T-cell (primary cell): Measurements from ENCODE around the gene SLC7A8. TPM values are rescaled to one million over a fixed set of nuclear protein-coding genes. Genes with fewer than 3 reads are reported as not detected.

Experiments
- ATAC-seq, 4 experiments: fragments of 200-7000 bp in 3 of 4; fragments of 150-1000 bp in 1 of 4; cut with Tn5 transposase; replicated peaks in 1 of 4; 1 replicate in 3 of 4; 2 replicates in 1 of 4; pipeline ENCODE4 v1.10.0; 2021; ENCODE audit warnings: moderate library complexity in 3 of 4, mild to moderate bottlenecking in 2 of 4, moderate number of reproducible peaks in 1 of 4
- CTCF ChIA-PET, 2 donors: fragments of 300-600 bp; sonication (Branson Sonifier 250); formaldehyde crosslinking; loops; one replicate each; lab custom pipeline; 2022; ENCODE audit warnings: antibody characterized with exemption in 2 of 2; lab: Charles Lee
- POLR2A ChIA-PET, 2 donors: fragments of 300-600 bp; sonication (Branson Sonifier 250); formaldehyde crosslinking; loops; one replicate each; lab custom pipeline; 2022; ENCODE audit warnings: antibody characterized with exemption in 2 of 2; lab: Charles Lee
- DNase-seq, 35 experiments: peaks; one replicate each; pipeline versions ENCODE4 v3.0.0 to v3.0.0-alpha.2; 2013 to 2023
- H3K27ac ChIP-seq: one replicate; pipeline ENCODE4 v1.5.1; 2013; ENCODE audit warnings: low read length
- H3K27me3 ChIP-seq, 2 experiments: replicated peaks in 1 of 2; 1 replicate in 1 of 2; 2 replicates in 1 of 2; pipeline versions ENCODE4 v1.6.1 to v1.7.0; 2013; ENCODE audit warnings: low read length in 1 of 2, mixed read lengths in 1 of 2; ENCODE audit not compliant: control insufficient read depth in 2 of 2, insufficient read depth in 2 of 2; ENCODE audit errors: extremely low read depth in 1 of 2
- H3K36me3 ChIP-seq, 2 donors: 1 replicate in 1 of 2; 2 replicates in 1 of 2; pipeline versions ENCODE4 v1.6.1 to v1.7.0; 2013; ENCODE audit warnings: low read length in 1 of 2; ENCODE audit not compliant: control insufficient read depth in 2 of 2, insufficient read depth in 1 of 2; ENCODE audit errors: extremely low read depth in 1 of 2
- H3K4me1 ChIP-seq, 2 experiments: 1 replicate in 1 of 2; 2 replicates in 1 of 2; pipeline versions ENCODE4 v1.6.1 to v1.7.0; 2013; ENCODE audit warnings: low read length in 2 of 2, mixed read lengths in 1 of 2; ENCODE audit not compliant: insufficient read depth in 2 of 2, control insufficient read depth in 1 of 2; ENCODE audit errors: extremely low read depth in 1 of 2
- H3K4me3 ChIP-seq, 2 donors: 1 replicate in 1 of 2; 2 replicates in 1 of 2; pipeline versions ENCODE4 v1.5.1 to v1.7.0; 2013; ENCODE audit warnings: mild to moderate bottlenecking in 2 of 2, low read length in 1 of 2, moderate library complexity in 1 of 2; ENCODE audit not compliant: control insufficient read depth in 1 of 2; ENCODE audit errors: extremely low read depth in 1 of 2
- H3K9me3 ChIP-seq: 2 replicates; pipeline ENCODE4 v1.7.0; 2013
- H3K27ac Mint-ChIP-seq, 2 donors: one replicate each; pipeline ENCODE4 v1.8.0; 2020 to 2021; ENCODE audit warnings: mild to moderate bottlenecking in 2 of 2, mixed read lengths in 2 of 2
- H3K27me3 Mint-ChIP-seq, 2 donors: one replicate each; pipeline ENCODE4 v1.8.0; 2021 to 2022; ENCODE audit warnings: mixed read lengths in 2 of 2
- H3K36me3 Mint-ChIP-seq: one replicate; pipeline ENCODE4 v1.8.0; 2021; ENCODE audit warnings: mixed read lengths
- H3K4me1 Mint-ChIP-seq, 3 donors: one replicate each; pipeline ENCODE4 v1.8.0; 2020 to 2022; ENCODE audit warnings: mixed read lengths in 3 of 3, mild to moderate bottlenecking in 1 of 3
- H3K4me3 Mint-ChIP-seq, 3 donors: one replicate each; pipeline ENCODE4 v1.8.0; 2020 to 2022; ENCODE audit warnings: mild to moderate bottlenecking in 3 of 3, mixed read lengths in 3 of 3, moderate library complexity in 3 of 3
- H3K9me3 Mint-ChIP-seq, 3 donors: one replicate each; pipeline ENCODE4 v1.8.0; 2020 to 2022; ENCODE audit warnings: mixed read lengths in 3 of 3
- WGBS: methylation state at CpG from one replicate; pipeline ENCODE4 v1.1.5; 2013; ENCODE audit warnings: missing lambda C conversion rate; ENCODE audit not compliant: insufficient coverage; 5-methylcytosine and 5-hydroxymethylcytosine counted together
- total RNA-seq, 35 experiments: library from RNA in 6 of 35; stranded (reverse) in 6 of 35; fragments of 120-200 nt in 1 of 35; gene quantifications; one replicate each; pipeline versions ENCODE4 v1.2.1 to v1.2.4 and lab custom pipeline; 2013 to 2026

The SLC7A8 gene
- total RNA-seq, 5 donors from 2014 or later (not counting 1 experiment from before 2014, with no cell fraction given): 0.33 to 8.1 (median 5.9) TPM

- H3K36me3 ChIP-seq: peaks cover 0 to 20% of the 10 kb centered on the region in 2 donors
- no peaks in the 10 kb centered on the region for H3K27me3 ChIP-seq
- no peak for ATAC-seq
- peaks cover 26% of the 10 kb centered on the region for H3K36me3 Mint-ChIP-seq
- 100% methylated on average over 2 of the region's 6 CpGs for WGBS
- ChIA-PET POLR2A (no interaction called here), CTCF (interaction anchor here in 1 of 2 donors (0.6 kb wide), 1 partner anchor 221 kb away, joined by 3 read pairs; no protein-coding TSS in a partner anchor)
- no peak overlapping the region for H3K27ac ChIP-seq
- no peaks in the 10 kb centered on the region for H3K9me3 ChIP-seq
- H3K9me3 Mint-ChIP-seq: no peaks in the 10 kb centered on the region
- peaks cover 6 to 12% of the 10 kb centered on the region in 2 experiments for H3K4me1 ChIP-seq
- no peak overlapping the region for H3K27ac Mint-ChIP-seq
- H3K4me1 Mint-ChIP-seq: peaks cover 14 to 31% (median 28%) of the 10 kb centered on the region in 3 donors
- H3K4me3 Mint-ChIP-seq: no peak overlapping the region
- DNase-seq: no peak
- no peaks in the 10 kb centered on the region for H3K27me3 Mint-ChIP-seq
- H3K4me3 ChIP-seq: no peak overlapping the region
Measured at GRCh38 chr14:23101213-23101970, 82.1 kb downstream of the SLC7A8 start.

GRCh38 chr14:23099212-23099861, 84.1 kb downstream of the SLC7A8 start:
- no peak for DNase-seq
- Histone ChIP-seq H3K36me3 (peaks cover 0 to 20% of the 10 kb centered on the region in 2 donors), H3K4me3 (no peak overlapping the region), H3K27me3 (no peaks in the 10 kb centered on the region), H3K27ac (no peak overlapping the region), H3K4me1 (peaks cover 6 to 13% of the 10 kb centered on the region in 2 experiments), H3K9me3 (no peaks in the 10 kb centered on the region)
- Mint-ChIP-seq H3K27ac (no peak overlapping the region), H3K4me3 (no peak overlapping the region), H3K9me3 (no peaks in the 10 kb centered on the region), H3K4me1 (peaks cover 14 to 31% (median 28%) of the 10 kb centered on the region in 3 donors), H3K36me3 (peaks cover 26% of the 10 kb centered on the region), H3K27me3 (no peaks in the 10 kb centered on the region)
- CTCF ChIA-PET: interaction anchor here (0.7 to 1.2 kb wide), 3 partner anchors 31 to 184 kb away, joined by 4 to 11 read pairs (median 4); no protein-coding TSS in a partner anchor
- no peak for ATAC-seq
- 100% methylated on average over 8 of the region's 10 CpGs for WGBS
- POLR2A ChIA-PET: interaction anchor here in 1 of 2 donors (0.7 kb wide), 1 partner anchor 9 kb away, joined by 7 read pairs; no protein-coding TSS in a partner anchor

- no peaks in the 10 kb centered on the region for H3K27me3 ChIP-seq
- Mint-ChIP-seq H3K9me3 (no peaks in the 10 kb centered on the region), H3K4me3 (peak overlapping the region in 1 of 3 donors; percentile 43), H3K4me1 (peaks cover 14 to 40% (median 28%) of the 10 kb centered on the region in 3 donors), H3K27me3 (no peaks in the 10 kb centered on the region), H3K27ac (no peak overlapping the region), H3K36me3 (peaks cover 26% of the 10 kb centered on the region)
- H3K27ac ChIP-seq: no peak overlapping the region
- ChIA-PET POLR2A (interaction anchor here in 1 of 2 donors (0.5 kb wide), 1 partner anchor 57 kb away, joined by 5 read pairs; no protein-coding TSS in a partner anchor), CTCF (interaction anchor here (1.2 to 1.3 kb wide), 2 partner anchors 29 kb away, joined by 3 to 5 read pairs; no protein-coding TSS in a partner anchor)
- no peaks in the 10 kb centered on the region for H3K9me3 ChIP-seq
- H3K4me1 ChIP-seq: peaks cover 17 to 19% of the 10 kb centered on the region in 2 experiments
- H3K36me3 ChIP-seq: peaks cover 0 to 24% of the 10 kb centered on the region in 2 donors
- DNase-seq (no peak), ATAC-seq (no peak)
- H3K4me3 ChIP-seq: no peak overlapping the region
- 94% methylated on average over 5 of the region's 7 CpGs for WGBS
Measured at GRCh38 chr14:23097786-23098185, 85.7 kb downstream of the SLC7A8 start.

GRCh38 chr14:23095196-23096108, 88.0 kb downstream of the SLC7A8 start, which contains the start of gene C14orf119:
TSS of gene C14orf119 (plus strand) at chr14:23095505. CDS start at chr14:23097659, 2,154 bp downstream.
- H3K4me3 Mint-ChIP-seq: no peak within 1 kb of the TSS
- Histone ChIP-seq H3K27ac (peak within 1 kb of the TSS; percentile 94), H3K27me3 (no peaks in the 10 kb centered on the region), H3K4me3 (peak within 1 kb of the TSS; percentile 77 to 91), H3K9me3 (no peaks in the 10 kb centered on the region), H3K4me1 (peaks cover 18 to 23% of the 10 kb centered on the region in 2 experiments), H3K36me3 (peaks cover 3 to 46% of the 10 kb centered on the region in 2 donors)
- no peaks in the 10 kb centered on the region for H3K27me3 Mint-ChIP-seq
- under 1% methylated on average over 35 of the region's 46 CpGs for WGBS
- DNase-seq (peak in 34 of 35 experiments; percentile 98 to 100 (median 99)), ATAC-seq (peak; percentile 87 to 89 (median 88))
- H3K9me3 Mint-ChIP-seq: no peaks in the 10 kb centered on the region
- H3K4me1 Mint-ChIP-seq: peaks cover 26 to 55% (median 32%) of the 10 kb centered on the region in 3 donors
- H3K27ac Mint-ChIP-seq: no peak within 1 kb of the TSS
- ChIA-PET CTCF (interaction anchor here (0.6 to 2.8 kb wide), 28 partner anchors 11 to 533 kb away, joined by 3 to 46 read pairs (median 4); partner anchors contain the start of genes DAD1 (in 1 of the 2), LRP10 (in 1 of the 2), PABPN1 (in 1 of the 2) and PRMT5 (in 1 of the 2)), POLR2A (interaction anchor here (0.5 to 2.1 kb wide), 21 partner anchors 15 to 1823 kb away, joined by 3 to 14 read pairs (median 3); partner anchors contain the start of genes EMC9 (in 1 of the 2), PABPN1 (in 1 of the 2) and PSMB5 (in 1 of the 2))
- H3K36me3 Mint-ChIP-seq: peaks cover 36% of the 10 kb centered on the region

- 0% methylated on average over 52 of the region's 55 CpGs for WGBS
- Mint-ChIP-seq H3K27me3 (no peaks in the 10 kb centered on the region), H3K4me3 (no peak within 1 kb of the TSS), H3K9me3 (no peaks in the 10 kb centered on the region), H3K27ac (no peak within 1 kb of the TSS), H3K36me3 (peaks cover 43% of the 10 kb centered on the region), H3K4me1 (peaks cover 23 to 59% (median 34%) of the 10 kb centered on the region in 3 donors)
- ATAC-seq: peak; percentile 39 to 45 (median 42)
- CTCF ChIA-PET: interaction anchor here (0.5 to 2.8 kb wide), 26 partner anchors 12 to 1238 kb away, joined by 3 to 46 read pairs (median 4); partner anchors contain the start of genes DAD1 (in 1 of the 2), LRP10 (in 1 of the 2), PABPN1 (in 1 of the 2) and PRMT5 (in 1 of the 2)
- Histone ChIP-seq H3K36me3 (peaks cover 3 to 53% of the 10 kb centered on the region in 2 donors), H3K27me3 (no peaks in the 10 kb centered on the region), H3K9me3 (no peaks in the 10 kb centered on the region), H3K4me3 (peak within 1 kb of the TSS; percentile 77 to 91), H3K4me1 (peaks cover 18 to 23% of the 10 kb centered on the region in 2 experiments), H3K27ac (peak within 1 kb of the TSS; percentile 94)
- POLR2A ChIA-PET: interaction anchor here (0.5 to 2.1 kb wide), 20 partner anchors 14 to 1823 kb away, joined by 3 to 14 read pairs (median 3); partner anchors contain the start of genes CEBPE (in 1 of the 2), EMC9 (in 1 of the 2), HOMEZ (in 1 of the 2) and PABPN1 (in 1 of the 2)
- DNase-seq: peak in 24 of 35 experiments; percentile 52 to 100 (median 67)
Measured at GRCh38 chr14:23094666-23095195, 88.7 kb downstream of the SLC7A8 start, which contains the start of gene ACIN1. TSS of gene ACIN1 (minus strand) at chr14:23095136. CDS start at chr14:23095112, 24 bp downstream.
